Measurements from ENCODE around the gene IRF1. TPM values are rescaled to one million over a fixed set of nuclear protein-coding genes. Genes with fewer than 3 reads are reported as not detected.

IRF1 gene
- total RNA-seq, 5 donors from 2014 or later (not counting 1 experiment from before 2014, with no cell fraction given) = 167 to 859 (median 252) TPM

- H3K27me3 Mint-ChIP-seq = no peaks in the 10 kb centered on the region
- peak overlapping the region; percentile 60 to 77 (median 66) for H3K4me3 Mint-ChIP-seq
- Histone ChIP-seq H3K36me3 (ENCODE audit: control insufficient read depth in 2 of 2, extremely low read depth in 1 of 2, insufficient read depth in 1 of 2, low read length in 1 of 2) (peaks cover 0 to 12% of the 10 kb centered on the region in 2 donors), H3K27me3 (replicated peaks in 1 of 2; ENCODE audit: control insufficient read depth in 2 of 2, extremely low read depth in 1 of 2, insufficient read depth in 2 of 2, low read length in 1 of 2) (no peaks in the 10 kb centered on the region), H3K4me1 (ENCODE audit: control insufficient read depth in 1 of 2, extremely low read depth in 1 of 2, insufficient read depth in 2 of 2, low read length in 2 of 2) (peaks cover 47 to 85% of the 10 kb centered on the region in 2 experiments), H3K4me3 (ENCODE audit: control insufficient read depth in 1 of 2, extremely low read depth in 1 of 2, low read length in 1 of 2) (peak overlapping the region; percentile 33 to 36), H3K9me3 (no peaks in the 10 kb centered on the region), H3K27ac (ENCODE audit: low read length) (peak overlapping the region; percentile 95)
- ATAC-seq (replicated peaks in 1 of 4) (peak in 3 of 4 experiments; percentile 9 to 24 (median 19)), DNase-seq (peak in 4 of 35 experiments; percentile 34 to 57 (median 44))
- POLR2A ChIA-PET = interaction anchor here (0.5 to 4.4 kb wide), 12 partner anchors 8 to 77 kb away, joined by 3 to 111 read pairs (median 5); partner anchors contain the start of gene IRF1 (in 1 of the 2)
- H3K9me3 Mint-ChIP-seq = no peaks in the 10 kb centered on the region
- peak overlapping the region; percentile 97 to 100 for H3K27ac Mint-ChIP-seq
- WGBS (ENCODE audit: insufficient coverage) = 34% methylated on average over 11 of the region's 15 CpGs
- H3K36me3 Mint-ChIP-seq = peaks cover 24% of the 10 kb centered on the region
- CTCF ChIA-PET = interaction anchor here (0.6 to 4.5 kb wide), 12 partner anchors 8 to 78 kb away, joined by 3 to 61 read pairs (median 4); no protein-coding TSS in a partner anchor
- H3K4me1 Mint-ChIP-seq = peaks cover 92 to 98% (median 93%) of the 10 kb centered on the region in 3 donors
Measured at GRCh38 chr5:132464156-132464939, 26.2 kb downstream of the IRF1 start.

DNA sequence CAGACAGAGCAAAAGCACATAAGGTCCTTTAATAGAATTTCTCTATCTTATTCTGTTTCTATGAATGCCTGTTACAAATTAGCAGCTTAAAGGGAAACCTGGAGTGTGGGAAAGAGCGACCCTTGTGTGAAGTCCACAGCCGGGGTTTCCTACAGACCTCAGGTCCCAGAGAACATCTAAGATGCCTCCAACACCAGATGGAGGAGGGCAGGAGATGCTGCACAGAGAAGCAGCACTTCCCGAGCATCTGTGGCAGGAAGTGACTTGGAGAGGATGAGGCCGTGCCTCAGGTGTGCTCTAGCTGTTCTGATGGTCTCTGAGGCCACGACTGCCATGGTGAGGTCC is 26.8 kb downstream of the IRF1 start:
- ChIA-PET POLR2A (interaction anchor here (0.6 to 4.4 kb wide), 4 partner anchors 8 to 34 kb away, joined by 3 to 111 read pairs (median 22); partner anchors contain the start of gene IRF1 (in 1 of the 2)), CTCF (interaction anchor here (0.6 to 4.5 kb wide), 5 partner anchors 8 to 52 kb away, joined by 3 to 61 read pairs (median 4); no protein-coding TSS in a partner anchor)
- Histone ChIP-seq H3K9me3 (no peaks in the 10 kb centered on the region), H3K27me3 (replicated peaks in 1 of 2; ENCODE audit: control insufficient read depth in 2 of 2, extremely low read depth in 1 of 2, insufficient read depth in 2 of 2, low read length in 1 of 2) (no peaks in the 10 kb centered on the region), H3K36me3 (ENCODE audit: control insufficient read depth in 2 of 2, extremely low read depth in 1 of 2, insufficient read depth in 1 of 2, low read length in 1 of 2) (peaks cover 0 to 15% of the 10 kb centered on the region in 2 donors), H3K27ac (ENCODE audit: low read length) (peak overlapping the region; percentile 95), H3K4me1 (ENCODE audit: control insufficient read depth in 1 of 2, extremely low read depth in 1 of 2, insufficient read depth in 2 of 2, low read length in 2 of 2) (peaks cover 53 to 85% of the 10 kb centered on the region in 2 experiments), H3K4me3 (ENCODE audit: control insufficient read depth in 1 of 2, extremely low read depth in 1 of 2, low read length in 1 of 2) (peak overlapping the region; percentile 33 to 36)
- 0% methylated on average over 2 of the region's 5 CpGs for WGBS (ENCODE audit: insufficient coverage)
- DNase-seq (peak in 1 of 35 experiments; percentile 41), ATAC-seq (replicated peaks in 1 of 4) (peak in 2 of 4 experiments; percentile 17 to 21)
- Mint-ChIP-seq H3K36me3 (peaks cover 24% of the 10 kb centered on the region), H3K4me3 (peak overlapping the region; percentile 60 to 77 (median 66)), H3K27me3 (no peaks in the 10 kb centered on the region), H3K27ac (peak overlapping the region; percentile 97 to 100), H3K4me1 (peaks cover 92 to 98% (median 93%) of the 10 kb centered on the region in 3 donors), H3K9me3 (no peaks in the 10 kb centered on the region)

- Mint-ChIP-seq H3K36me3 (peaks cover 24% of the 10 kb centered on the region), H3K27me3 (no peaks in the 10 kb centered on the region), H3K4me3 (peak overlapping the region; percentile 60 to 77 (median 66)), H3K9me3 (no peaks in the 10 kb centered on the region), H3K27ac (peak overlapping the region; percentile 97 to 100), H3K4me1 (peaks cover 92 to 99% (median 96%) of the 10 kb centered on the region in 3 donors)
- no peaks in the 10 kb centered on the region for H3K9me3 ChIP-seq
- H3K36me3 ChIP-seq (ENCODE audit: control insufficient read depth in 2 of 2, extremely low read depth in 1 of 2, insufficient read depth in 1 of 2, low read length in 1 of 2) = peaks cover 0 to 15% of the 10 kb centered on the region in 2 donors
- peak overlapping the region; percentile 95 for H3K27ac ChIP-seq (ENCODE audit: low read length)
- no peak for DNase-seq
- peaks cover 57 to 85% of the 10 kb centered on the region in 2 experiments for H3K4me1 ChIP-seq (ENCODE audit: control insufficient read depth in 1 of 2, extremely low read depth in 1 of 2, insufficient read depth in 2 of 2, low read length in 2 of 2)
- no peak for ATAC-seq (replicated peaks in 1 of 4)
- no peak overlapping the region for H3K4me3 ChIP-seq (ENCODE audit: control insufficient read depth in 1 of 2, extremely low read depth in 1 of 2, low read length in 1 of 2)
- H3K27me3 ChIP-seq (replicated peaks in 1 of 2; ENCODE audit: control insufficient read depth in 2 of 2, extremely low read depth in 1 of 2, insufficient read depth in 2 of 2, low read length in 1 of 2) = no peaks in the 10 kb centered on the region
- ChIA-PET POLR2A (interaction anchor here (0.6 to 1.2 kb wide), 5 partner anchors 12 to 33 kb away, joined by 3 to 5 read pairs (median 3); no protein-coding TSS in a partner anchor), CTCF (interaction anchor here (0.7 to 4.5 kb wide), 4 partner anchors 7 to 46 kb away, joined by 3 to 61 read pairs (median 4); no protein-coding TSS in a partner anchor)
- 100% methylated on average over 1 of the region's 10 CpGs for WGBS (ENCODE audit: insufficient coverage)
Measured at GRCh38 chr5:132462856-132463745, 27.5 kb downstream of the IRF1 start.

DNA sequence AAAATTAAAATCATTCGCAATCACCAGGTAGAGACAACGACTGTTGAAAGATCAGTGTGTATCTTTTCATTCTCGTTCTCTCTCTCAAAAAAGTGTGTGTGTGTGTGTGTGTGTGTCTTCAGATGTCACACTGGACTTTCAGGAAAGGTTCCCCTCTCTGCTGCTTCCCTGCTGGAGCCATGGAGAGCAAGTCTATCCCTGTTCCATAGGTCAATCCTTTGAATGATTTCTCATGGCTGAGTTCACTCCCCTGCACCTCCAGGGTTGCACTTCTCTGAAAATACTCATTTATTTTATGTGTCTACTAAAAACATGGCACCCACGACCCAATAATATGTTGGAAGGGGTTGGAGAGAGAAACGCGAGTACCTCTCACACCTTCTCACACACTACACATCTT is 28.2 kb downstream of the IRF1 start:
- peaks cover 93 to 99% (median 99%) of the 10 kb centered on the region in 3 donors for H3K4me1 Mint-ChIP-seq
- Histone ChIP-seq H3K9me3 (no peaks in the 10 kb centered on the region), H3K27ac (ENCODE audit: low read length) (no peak overlapping the region), H3K4me3 (ENCODE audit: control insufficient read depth in 1 of 2, extremely low read depth in 1 of 2, low read length in 1 of 2) (no peak overlapping the region), H3K4me1 (ENCODE audit: control insufficient read depth in 1 of 2, extremely low read depth in 1 of 2, insufficient read depth in 2 of 2, low read length in 2 of 2) (peaks cover 59 to 86% of the 10 kb centered on the region in 2 experiments), H3K27me3 (replicated peaks in 1 of 2; ENCODE audit: control insufficient read depth in 2 of 2, extremely low read depth in 1 of 2, insufficient read depth in 2 of 2, low read length in 1 of 2) (no peaks in the 10 kb centered on the region), H3K36me3 (ENCODE audit: control insufficient read depth in 2 of 2, extremely low read depth in 1 of 2, insufficient read depth in 1 of 2, low read length in 1 of 2) (peaks cover 0 to 15% of the 10 kb centered on the region in 2 donors)
- WGBS (ENCODE audit: insufficient coverage) = 95% methylated on average over 3 of the region's 6 CpGs
- ChIA-PET POLR2A (interaction anchor here (0.6 to 1.2 kb wide), 5 partner anchors 9 to 30 kb away, joined by 3 to 4 read pairs (median 3); partner anchors contain the start of gene IRF1 (in 1 of the 2)), CTCF (interaction anchor here in 1 of 2 donors (1.0 kb wide), 1 partner anchor 9 kb away, joined by 3 read pairs; no protein-coding TSS in a partner anchor)
- H3K27me3 Mint-ChIP-seq = no peaks in the 10 kb centered on the region
- no peak for DNase-seq
- H3K9me3 Mint-ChIP-seq = no peaks in the 10 kb centered on the region
- peak overlapping the region; percentile 97 to 100 for H3K27ac Mint-ChIP-seq
- peaks cover 23% of the 10 kb centered on the region for H3K36me3 Mint-ChIP-seq
- peak overlapping the region in 1 of 3 donors; percentile 3 for H3K4me3 Mint-ChIP-seq
- no peak for ATAC-seq (replicated peaks in 1 of 4)

- no peaks in the 10 kb centered on the region for H3K27me3 ChIP-seq (replicated peaks in 1 of 2; ENCODE audit: control insufficient read depth in 2 of 2, extremely low read depth in 1 of 2, insufficient read depth in 2 of 2, low read length in 1 of 2)
- H3K27ac ChIP-seq (ENCODE audit: low read length) = peak overlapping the region; percentile 96
- H3K27ac Mint-ChIP-seq = peak overlapping the region; percentile 100
- H3K9me3 ChIP-seq = no peaks in the 10 kb centered on the region
- DNase-seq = no peak
- no peak for ATAC-seq (replicated peaks in 1 of 4)
- no peaks in the 10 kb centered on the region for H3K9me3 Mint-ChIP-seq
- peak overlapping the region in 1 of 3 donors; percentile 3 for H3K4me3 Mint-ChIP-seq
- WGBS (ENCODE audit: insufficient coverage) = no CpG with 5 or more reads among the region's 2 CpGs
- H3K27me3 Mint-ChIP-seq = no peaks in the 10 kb centered on the region
- ChIA-PET CTCF (no interaction called here), POLR2A (interaction anchor here (0.6 to 1.0 kb wide), 2 partner anchors 8 to 29 kb away, joined by 3 to 4 read pairs; partner anchors contain the start of gene IRF1 (in 1 of the 2))
- peaks cover 20% of the 10 kb centered on the region for H3K36me3 Mint-ChIP-seq
- H3K36me3 ChIP-seq (ENCODE audit: control insufficient read depth in 2 of 2, extremely low read depth in 1 of 2, insufficient read depth in 1 of 2, low read length in 1 of 2) = peaks cover 0 to 15% of the 10 kb centered on the region in 2 donors
- H3K4me3 ChIP-seq (ENCODE audit: control insufficient read depth in 1 of 2, extremely low read depth in 1 of 2, low read length in 1 of 2) = no peak overlapping the region
- H3K4me1 Mint-ChIP-seq = peaks cover 93 to 99% (median 99%) of the 10 kb centered on the region in 3 donors
- H3K4me1 ChIP-seq (ENCODE audit: control insufficient read depth in 1 of 2, extremely low read depth in 1 of 2, insufficient read depth in 2 of 2, low read length in 2 of 2) = peaks cover 59 to 86% of the 10 kb centered on the region in 2 experiments
Measured at GRCh38 chr5:132461569-132462070, 29.0 kb downstream of the IRF1 start.

Data from T-cell (primary cell).